ENCODE results near the gene LEO1.

Gene LEO1

GRCh38 chr15:51982013-51982769 lies 10.6 kb upstream of the LEO1 start:
- H3K4me1 Mint-ChIP-seq (ENCODE audit: low read depth in 2 of 2) = peaks cover 8 to 13% of the 10 kb centered on the region in 2 donors
- peak overlapping the region; percentile 48 to 69 for H3K4me3 Mint-ChIP-seq
- DNase-seq (peak; percentile 27 to 50 (median 30)), ATAC-seq (replicated peaks) (peak; percentile 97)
- H3K27ac Mint-ChIP-seq = peak overlapping the region in 1 of 2 donors; percentile 87
- peaks cover 3% of the 10 kb centered on the region for H3K36me3 Mint-ChIP-seq (ENCODE audit: insufficient read depth)
- H3K9me3 Mint-ChIP-seq = no peaks in the 10 kb centered on the region
- no peaks in the 10 kb centered on the region for H3K27me3 Mint-ChIP-seq

GRCh38 chr15:51973775-51974174 lies 2.2 kb upstream of the LEO1 start:
- H3K27me3 Mint-ChIP-seq = no peaks in the 10 kb centered on the region
- peaks cover 13% of the 10 kb centered on the region for H3K36me3 Mint-ChIP-seq (ENCODE audit: insufficient read depth)
- H3K4me1 Mint-ChIP-seq (ENCODE audit: low read depth in 2 of 2) = peaks cover 13 to 18% of the 10 kb centered on the region in 2 donors
- DNase-seq (no peak), ATAC-seq (replicated peaks) (no peak)
- H3K27ac Mint-ChIP-seq = no peak overlapping the region
- no peak overlapping the region for H3K4me3 Mint-ChIP-seq
- no peaks in the 10 kb centered on the region for H3K9me3 Mint-ChIP-seq

GRCh38 chr15:51973220-51973619 lies 1.6 kb upstream of the LEO1 start:
- Mint-ChIP-seq H3K9me3 (no peaks in the 10 kb centered on the region), H3K27me3 (no peaks in the 10 kb centered on the region), H3K4me3 (no peak overlapping the region), H3K27ac (no peak overlapping the region), H3K4me1 (ENCODE audit: low read depth in 2 of 2) (peaks cover 13 to 18% of the 10 kb centered on the region in 2 donors), H3K36me3 (ENCODE audit: insufficient read depth) (peaks cover 14% of the 10 kb centered on the region)
- ATAC-seq (replicated peaks) (no peak), DNase-seq (no peak)

GRCh38 chr15:51971032-51971374 lies 575 bp downstream of the LEO1 start:
- peak overlapping the region; percentile 98 to 99 for H3K4me3 Mint-ChIP-seq
- peaks cover 0 to 6% of the 10 kb centered on the region in 2 donors for H3K9me3 Mint-ChIP-seq
- H3K27me3 Mint-ChIP-seq = no peaks in the 10 kb centered on the region
- H3K27ac Mint-ChIP-seq = peak overlapping the region; percentile 95 to 98
- ATAC-seq (replicated peaks) = no peak
- peaks cover 16% of the 10 kb centered on the region for H3K36me3 Mint-ChIP-seq (ENCODE audit: insufficient read depth)
- peaks cover 17 to 25% of the 10 kb centered on the region in 2 donors for H3K4me1 Mint-ChIP-seq (ENCODE audit: low read depth in 2 of 2)
- no peak for DNase-seq

DNA sequence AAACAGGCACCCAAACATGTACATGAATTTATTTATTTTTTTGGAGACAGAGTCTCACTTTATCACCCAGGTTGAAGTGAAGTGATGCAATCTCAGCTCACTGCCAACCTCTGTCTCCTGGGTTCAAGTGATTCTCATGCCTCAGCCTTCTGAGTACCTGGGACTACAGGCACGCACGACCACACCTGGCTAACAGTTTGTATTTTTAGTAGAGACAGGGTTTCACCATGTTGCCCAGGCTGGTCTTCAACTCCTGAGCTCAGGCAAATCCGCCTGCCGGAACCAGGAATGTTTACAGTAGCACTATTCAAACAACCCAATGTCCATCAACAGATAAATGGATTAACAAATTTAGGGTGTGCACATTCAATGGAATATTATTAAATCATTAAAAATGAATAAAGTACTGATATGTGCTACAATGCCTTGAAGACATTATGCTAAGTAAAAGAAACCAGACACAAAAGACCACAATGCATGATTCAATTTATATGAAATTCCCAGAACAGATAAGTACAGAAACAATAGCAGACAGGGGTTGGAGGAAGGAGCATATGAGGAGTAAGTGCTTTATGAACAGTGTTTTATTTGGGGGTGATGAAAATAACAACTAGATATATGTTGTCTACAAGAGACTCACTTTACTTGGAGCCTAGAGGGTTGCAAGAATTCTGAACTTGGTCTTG lies 1.3 kb downstream of the LEO1 start:
- peak overlapping the region; percentile 95 to 98 for H3K27ac Mint-ChIP-seq
- no peaks in the 10 kb centered on the region for H3K27me3 Mint-ChIP-seq

DNA sequence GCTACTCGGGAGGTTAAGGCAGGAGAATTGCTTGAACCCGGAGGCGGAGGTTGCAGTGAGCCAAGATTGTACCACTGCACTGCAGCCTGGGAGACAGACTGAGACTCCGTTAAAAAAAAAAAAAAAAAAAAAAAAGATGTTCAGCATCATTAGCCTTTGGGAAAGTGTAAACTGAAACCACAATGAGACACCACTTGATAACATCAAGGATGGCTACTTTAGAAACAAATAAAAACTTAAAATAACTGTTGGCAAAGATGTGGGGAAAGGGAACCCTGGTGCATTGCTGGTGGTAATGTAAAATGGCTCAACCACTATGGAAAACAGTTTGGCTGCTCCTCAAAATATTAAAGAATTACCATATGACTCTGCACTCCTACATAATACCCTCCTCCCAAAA lies 1.9 kb downstream of the LEO1 start:
- peak overlapping the region in 1 of 2 donors; percentile 98 for H3K4me3 Mint-ChIP-seq
- peaks cover 22% of the 10 kb centered on the region for H3K36me3 Mint-ChIP-seq (ENCODE audit: insufficient read depth)
- no peak overlapping the region for H3K27ac Mint-ChIP-seq
- DNase-seq (no peak), ATAC-seq (replicated peaks) (no peak)
- H3K9me3 Mint-ChIP-seq = peaks cover 0 to 6% of the 10 kb centered on the region in 2 donors
- H3K4me1 Mint-ChIP-seq (ENCODE audit: low read depth in 2 of 2) = peaks cover 19 to 38% of the 10 kb centered on the region in 2 donors
- no peaks in the 10 kb centered on the region for H3K27me3 Mint-ChIP-seq

More for the DNA sequence above, 1.3 kb downstream of the LEO1 start:
- ATAC-seq (replicated peaks) = no peak
- peak overlapping the region; percentile 98 to 99 for H3K4me3 Mint-ChIP-seq
- H3K4me1 Mint-ChIP-seq (ENCODE audit: low read depth in 2 of 2) = peaks cover 19 to 33% of the 10 kb centered on the region in 2 donors
- H3K36me3 Mint-ChIP-seq (ENCODE audit: insufficient read depth) = peaks cover 17% of the 10 kb centered on the region
- no peak for DNase-seq
- peaks cover 0 to 6% of the 10 kb centered on the region in 2 donors for H3K9me3 Mint-ChIP-seq

- H3K9me3 Mint-ChIP-seq = peaks cover 0 to 6% of the 10 kb centered on the region in 2 donors
- DNase-seq (no peak), ATAC-seq (replicated peaks) (no peak)
- H3K4me1 Mint-ChIP-seq (ENCODE audit: low read depth in 2 of 2) = peaks cover 19 to 38% of the 10 kb centered on the region in 2 donors
- no peaks in the 10 kb centered on the region for H3K27me3 Mint-ChIP-seq
- peak overlapping the region in 1 of 2 donors; percentile 6 for H3K4me3 Mint-ChIP-seq
- H3K36me3 Mint-ChIP-seq (ENCODE audit: insufficient read depth) = peaks cover 26% of the 10 kb centered on the region
- peak overlapping the region in 1 of 2 donors; percentile 30 for H3K27ac Mint-ChIP-seq
These were observed 4.0 kb downstream of the LEO1 start for GRCh38 chr15:51967583-51967982.

GRCh38 chr15:51966192-51966591 lies 5.4 kb downstream of the LEO1 start:
- Mint-ChIP-seq H3K9me3 (peaks cover 0 to 6% of the 10 kb centered on the region in 2 donors), H3K36me3 (ENCODE audit: insufficient read depth) (peaks cover 25% of the 10 kb centered on the region), H3K4me3 (no peak overlapping the region), H3K27me3 (no peaks in the 10 kb centered on the region), H3K4me1 (ENCODE audit: low read depth in 2 of 2) (peaks cover 15 to 32% of the 10 kb centered on the region in 2 donors), H3K27ac (no peak overlapping the region)
- ATAC-seq (replicated peaks) (no peak), DNase-seq (no peak)

GRCh38 chr15:51965691-51966090 lies 5.9 kb downstream of the LEO1 start:
- peaks cover 0 to 6% of the 10 kb centered on the region in 2 donors for H3K9me3 Mint-ChIP-seq

DNA sequence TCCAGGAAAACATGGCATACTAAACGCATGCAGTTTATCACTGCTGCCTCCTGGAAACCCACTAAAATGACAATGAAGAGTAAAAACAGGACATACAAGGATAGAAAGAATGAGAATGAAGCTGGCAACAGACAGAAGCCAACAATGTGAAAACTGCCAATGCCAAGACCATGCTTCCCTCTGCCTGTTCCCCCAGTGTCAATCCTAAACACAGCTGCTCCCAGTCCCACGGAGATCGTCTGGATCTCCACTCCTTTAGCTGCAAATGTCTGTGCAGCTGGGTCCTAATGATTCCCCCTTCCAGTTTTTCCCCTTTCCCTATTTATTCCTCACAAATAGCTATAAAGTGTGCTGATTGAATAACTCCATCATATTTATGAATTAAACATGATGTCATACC lies 16.1 kb downstream of the LEO1 start:
- ATAC-seq (replicated peaks) (no peak), DNase-seq (no peak)
- no peaks in the 10 kb centered on the region for H3K27me3 Mint-ChIP-seq
- no peaks in the 10 kb centered on the region for H3K9me3 Mint-ChIP-seq
- H3K36me3 Mint-ChIP-seq (ENCODE audit: insufficient read depth) = peaks cover 79% of the 10 kb centered on the region
- H3K4me1 Mint-ChIP-seq (ENCODE audit: low read depth in 2 of 2) = no peaks in the 10 kb centered on the region
- H3K27ac Mint-ChIP-seq = no peak overlapping the region
- H3K4me3 Mint-ChIP-seq = no peak overlapping the region

More at GRCh38 chr15:51965691-51966090, 5.9 kb downstream of the LEO1 start:
- DNase-seq = no peak
- Mint-ChIP-seq H3K27me3 (no peaks in the 10 kb centered on the region), H3K36me3 (ENCODE audit: insufficient read depth) (peaks cover 23% of the 10 kb centered on the region), H3K27ac (no peak overlapping the region), H3K4me1 (ENCODE audit: low read depth in 2 of 2) (peaks cover 10 to 27% of the 10 kb centered on the region in 2 donors), H3K4me3 (no peak overlapping the region)
- ATAC-seq (replicated peaks) = no peak

DNA sequence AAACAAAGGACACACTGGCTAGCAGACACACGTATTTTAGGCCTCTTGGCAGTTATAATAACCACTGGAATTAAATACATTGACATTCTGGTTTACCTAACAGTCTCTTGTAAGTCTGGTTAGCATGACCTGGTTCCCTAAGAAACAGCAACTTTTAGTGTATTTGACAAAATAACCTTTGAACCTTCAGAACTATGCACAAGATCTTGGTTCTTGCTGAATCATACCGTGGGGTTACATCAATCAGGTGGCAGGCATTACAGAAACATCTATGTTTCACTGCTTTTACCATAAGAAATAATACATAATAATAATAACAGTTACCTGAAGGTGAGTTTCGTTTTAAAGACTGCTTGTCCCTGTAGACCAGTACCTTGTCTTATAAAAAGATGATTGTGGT lies 18.8 kb downstream of the LEO1 start:
- H3K36me3 Mint-ChIP-seq (ENCODE audit: insufficient read depth) = peaks cover 80% of the 10 kb centered on the region
- ATAC-seq (replicated peaks) = no peak
- no peaks in the 10 kb centered on the region for H3K4me1 Mint-ChIP-seq (ENCODE audit: low read depth in 2 of 2)
- no peaks in the 10 kb centered on the region for H3K9me3 Mint-ChIP-seq
- H3K27ac Mint-ChIP-seq = peak overlapping the region in 1 of 2 donors; percentile 62
- no peak overlapping the region for H3K4me3 Mint-ChIP-seq
- no peak for DNase-seq
- H3K27me3 Mint-ChIP-seq = no peaks in the 10 kb centered on the region

- no peak for ATAC-seq (replicated peaks)
- no peak for DNase-seq
- Mint-ChIP-seq H3K4me1 (ENCODE audit: low read depth in 2 of 2) (peaks cover 3 to 5% of the 10 kb centered on the region in 2 donors), H3K4me3 (no peak overlapping the region), H3K27ac (peak overlapping the region in 1 of 2 donors; percentile 38), H3K27me3 (no peaks in the 10 kb centered on the region), H3K36me3 (ENCODE audit: insufficient read depth) (peaks cover 80% of the 10 kb centered on the region), H3K9me3 (no peaks in the 10 kb centered on the region)
These were observed 24.5 kb downstream of the LEO1 start for GRCh38 chr15:51947124-51947523.

DNA sequence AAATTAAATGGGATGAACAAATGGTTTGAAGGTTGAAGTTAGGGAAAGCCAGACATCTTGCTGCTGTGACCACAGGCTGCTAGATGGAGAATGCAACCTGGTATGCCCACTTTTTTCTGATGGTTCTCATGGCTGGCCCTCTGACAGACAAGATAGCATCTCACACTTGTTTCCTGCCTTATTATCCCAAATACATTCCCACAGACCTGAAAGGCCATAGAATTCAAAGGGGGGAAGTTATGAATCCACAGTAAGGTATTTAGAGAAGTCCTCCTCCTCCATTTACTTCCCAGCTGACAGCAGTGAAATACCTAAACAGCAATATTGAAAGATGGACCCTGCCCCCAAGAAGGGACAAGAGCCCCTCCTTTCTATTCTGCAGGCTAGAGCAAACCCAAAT lies 32.4 kb downstream of the LEO1 start:
- no peak overlapping the region for H3K4me3 Mint-ChIP-seq
- H3K36me3 Mint-ChIP-seq (ENCODE audit: insufficient read depth) = peaks cover 51% of the 10 kb centered on the region
- DNase-seq (no peak), ATAC-seq (replicated peaks) (no peak)
- peaks cover 5 to 8% of the 10 kb centered on the region in 2 donors for H3K4me1 Mint-ChIP-seq (ENCODE audit: low read depth in 2 of 2)
- no peaks in the 10 kb centered on the region for H3K9me3 Mint-ChIP-seq
- H3K27ac Mint-ChIP-seq = peak overlapping the region; percentile 19 to 38
- no peaks in the 10 kb centered on the region for H3K27me3 Mint-ChIP-seq

DNA sequence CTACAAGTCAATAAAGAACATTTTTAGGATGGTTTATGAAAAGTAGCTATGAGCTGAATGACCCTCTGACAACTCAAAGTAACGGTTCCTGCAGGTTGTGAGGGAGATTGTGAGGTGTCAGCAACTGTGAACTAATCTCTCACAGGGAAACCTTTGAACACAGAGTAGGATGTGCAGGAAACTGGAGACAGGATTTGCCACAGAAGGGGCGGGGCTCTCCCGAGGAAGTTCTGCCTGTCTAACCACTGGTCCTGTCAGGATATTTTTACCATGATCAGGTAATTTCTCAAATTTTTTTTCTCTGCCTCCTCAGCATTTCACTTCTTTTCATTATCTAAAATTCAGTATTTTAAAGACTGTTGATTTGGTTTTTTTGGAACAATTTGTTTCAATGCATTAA lies 33.3 kb downstream of the LEO1 start:
- no peaks in the 10 kb centered on the region for H3K9me3 Mint-ChIP-seq
- peaks cover 5 to 8% of the 10 kb centered on the region in 2 donors for H3K4me1 Mint-ChIP-seq (ENCODE audit: low read depth in 2 of 2)
- no peaks in the 10 kb centered on the region for H3K27me3 Mint-ChIP-seq
- no peak for ATAC-seq (replicated peaks)
- H3K27ac Mint-ChIP-seq = no peak overlapping the region
- no peak for DNase-seq
- peaks cover 44% of the 10 kb centered on the region for H3K36me3 Mint-ChIP-seq (ENCODE audit: insufficient read depth)
- no peak overlapping the region for H3K4me3 Mint-ChIP-seq
